ENCODE measurements around the gene SYTL1.

- TF ChIP-seq CTCF (IDR thresholded peaks at IDR 0.05) (no peak), EP300 (IDR thresholded peaks at IDR 0.05) (no peak), POLR2A (IDR thresholded peaks at IDR 0.05) (no peak)
Observed at GRCh38 chr1:27293915-27294314, 47.9 kb upstream of the SYTL1 start.

All from ovary (tissue), 3 donors.